Heart left ventricle (tissue), 16 donors: ENCODE data around the gene IFRD2. TPM values are rescaled to one million over a fixed set of nuclear protein-coding genes. Genes with fewer than 3 reads are reported as not detected.

Experiments used
- ATAC-seq, 4 donors: fragments of 200-7000 bp; cut with Tn5 transposase; one replicate each; pipeline ENCODE4 v1.9.1; 2020 to 2022; ENCODE audit warnings: moderate library complexity in 4 of 4, mild to moderate bottlenecking in 3 of 4, moderate number of reproducible peaks in 1 of 4
- DNase-seq, 5 donors: peaks; one replicate each; pipeline ENCODE4 v3.0.0-alpha.2; 2020
- H3K27ac ChIP-seq, 12 donors: fragments of 200-600 bp; sonication (generic) in 4 of 12; one replicate each; pipeline versions ENCODE4 v1.5.0 to v1.8.0; 2016 to 2022; ENCODE audit warnings: mild to moderate bottlenecking in 2 of 12
- H3K27me3 ChIP-seq, 9 donors: fragments of 200-600 bp; sonication (generic) in 2 of 9; one replicate each; pipeline versions ENCODE4 v1.5.1 to v1.8.0; 2016 to 2022; ENCODE audit warnings: mild to moderate bottlenecking in 3 of 9
- H3K36me3 ChIP-seq, 9 donors: fragments of 200-600 bp; sonication (generic) in 2 of 9; one replicate each; pipeline versions ENCODE4 v1.5.0 to v1.8.0; 2018 to 2022; ENCODE audit warnings: mild to moderate bottlenecking in 2 of 9
- H3K4me1 ChIP-seq, 12 donors: fragments of 200-600 bp; sonication (generic) in 4 of 12; one replicate each; pipeline versions ENCODE4 v1.5.0 to v1.8.0; 2016 to 2022; ENCODE audit warnings: mild to moderate bottlenecking in 3 of 12
- H3K4me3 ChIP-seq, 12 donors: fragments of 200-600 bp; sonication (generic) in 4 of 12; one replicate each; pipeline versions ENCODE4 v1.5.0 to v1.8.0; 2017 to 2022; ENCODE audit warnings: mild to moderate bottlenecking in 9 of 12, moderate library complexity in 4 of 12
- H3K9me3 ChIP-seq, 12 donors: fragments of 200-600 bp; sonication (generic) in 4 of 12; one replicate each; pipeline versions ENCODE4 v1.5.0 to v1.8.0; 2016 to 2022; ENCODE audit warnings: mild to moderate bottlenecking in 1 of 12
- POLR2A ChIP-seq, 2 donors: fragments of 450-650 bp; IDR thresholded peaks; one replicate each; pipeline ENCODE4 v1.6.1; 2017; ENCODE audit warnings: antibody characterized with exemption in 2 of 2, mild to moderate bottlenecking in 2 of 2, moderate library complexity in 2 of 2
- WGBS, 4 donors: extraction: QIAGEN DNeasy Blood & Tissue Kit in 2 of 4; methylation state at CpG; one replicate each; pipeline versions ENCODE4 v1.1.5 to v1.1.7; 2013 to 2018; 5-methylcytosine and 5-hydroxymethylcytosine counted together
- intact Hi-C, 10 donors: fragments of 100-400 bp; cut with DNase I; formaldehyde crosslinking; loops; one replicate each; pipeline versions ENCODE4 v1.11.1 to v1.14.2; 2022
- polyA plus RNA-seq, 2 donors: library from polyadenylated mRNA; stranded (reverse); fragments of 200-250 nt; gene quantifications; one replicate each; pipeline ENCODE4 v1.2.3, GENCODE V29; 2013
- total RNA-seq, 9 donors: library from RNA; depleted of rRNA in 2 of 9; stranded (reverse); fragments of >200 nt in 2 of 9; fragmentation: NEBNext Ultra II Directional in 3 of 9; extraction: Animal tissue kit (Norgen Biotek cat#: 25700) in 3 of 9; gene quantifications; one replicate each; pipeline versions ENCODE4 v1.1.0 to v1.2.4, GENCODE V29; 2016 to 2023
- TF ChIP-seq, protein P1 (sequence below), 12 donors: fragments of 200-600 bp; sonication (generic) in 4 of 12; IDR thresholded peaks; one replicate each; pipeline versions ENCODE4 v1.5.0 to v1.8.0; 2018 to 2022; ENCODE audit warnings: antibody characterized with exemption in 12 of 12, mild to moderate bottlenecking in 5 of 12
- donor health status: ischemic (EF 13 %, LVEDD 7.1; RV severe dilation, severe dysfunction).
- donor health status: healthy with polysubstance abuse.
- donor health status: DM: no; HTN: yes; CAD: no.
- donor health status: DM: no; HTN: no; CAD: no.
- donor health status: ischemic (EF 25% LVEDD 6.9; RV normal size, moderate dysfunction).
- donor health status: ischemic (EF 25% LVEDD 5.7; RV mildly dilated, moderate dysfunction).
- donor health status: healthy.
- donor health status: DM: yes; HTN: yes; CAD: no.
- donor health status: ischemic (EF 35%, LVEDD 5.7; RV mildly dilated, moderate dysfunction).
- donor health status: nonischemic (EF 11% LVEDD 7.7; RV severe dilation, severe dysfunction).
- donor health status: DM: yes; HTN: yes; CAD: no.
- donor health status: PGD.
- donor health status: ischemic (EF 29% LVEDD 5.4; RV normal size, mild dysfunction).
- donor health status: nonischemic (EF 23%, LVEDD 6.1; RV moderate dilation, normal function).

Gene IFRD2
- total and polyA plus RNA-seq, 11 donors = 47.5 to 106 (median 64.5) TPM

DNA sequence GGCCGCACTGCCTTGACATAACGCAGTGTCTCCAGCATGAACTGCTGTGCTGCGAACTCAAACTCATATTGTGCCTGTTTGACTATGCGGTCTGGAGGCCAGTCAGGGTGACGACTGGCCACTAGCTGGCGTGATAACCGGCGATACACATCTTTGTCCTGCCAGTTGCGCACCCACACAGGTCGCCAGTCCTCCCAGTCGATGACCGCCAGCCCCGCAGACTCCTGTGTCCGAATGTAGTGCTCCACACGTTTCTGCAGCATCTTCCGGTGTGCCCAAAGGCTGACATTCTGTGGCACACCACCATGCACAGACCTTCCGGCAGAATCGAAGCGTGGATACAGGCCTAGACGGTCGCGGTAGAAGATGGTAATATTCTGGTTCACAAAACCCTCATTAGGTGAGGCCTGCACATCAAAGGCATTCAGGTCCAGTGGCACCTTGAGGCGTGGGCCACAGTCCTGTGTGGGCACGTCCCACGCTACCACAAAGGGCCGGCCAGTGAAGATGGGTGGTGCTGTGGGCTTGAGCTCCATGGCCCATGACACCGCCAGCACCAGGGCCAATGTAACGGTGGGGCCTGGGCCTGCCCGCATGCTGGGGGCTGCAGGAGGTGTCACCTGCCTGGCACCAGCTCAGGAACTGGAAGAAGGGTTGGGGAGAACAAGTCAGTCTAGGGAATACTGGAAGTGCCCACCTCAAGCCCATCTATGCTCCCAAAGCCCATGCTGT, 27.8 kb upstream of the IFRD2 start:
- Histone ChIP-seq H3K4me1 (peaks cover 5 to 79% (median 61%) of the 10 kb centered on the region in 12 donors), H3K9me3 (no peaks in the 10 kb centered on the region), H3K27ac (peak overlapping the region; percentile 93 to 99 (median 98)), H3K36me3 (peaks cover 0 to 52% (median 43%) of the 10 kb centered on the region in 9 donors), H3K27me3 (no peaks in the 10 kb centered on the region), H3K4me3 (peak overlapping the region; percentile 62 to 97 (median 88))
- WGBS, 4 donors = 62 to 70% (median 67%) methylated on average over 14 to 29 of the region's 29 CpGs
- no peak for TF ChIP-seq POLR2A (IDR thresholded peaks at IDR 0.05)
- TF ChIP-seq, protein P1, sequence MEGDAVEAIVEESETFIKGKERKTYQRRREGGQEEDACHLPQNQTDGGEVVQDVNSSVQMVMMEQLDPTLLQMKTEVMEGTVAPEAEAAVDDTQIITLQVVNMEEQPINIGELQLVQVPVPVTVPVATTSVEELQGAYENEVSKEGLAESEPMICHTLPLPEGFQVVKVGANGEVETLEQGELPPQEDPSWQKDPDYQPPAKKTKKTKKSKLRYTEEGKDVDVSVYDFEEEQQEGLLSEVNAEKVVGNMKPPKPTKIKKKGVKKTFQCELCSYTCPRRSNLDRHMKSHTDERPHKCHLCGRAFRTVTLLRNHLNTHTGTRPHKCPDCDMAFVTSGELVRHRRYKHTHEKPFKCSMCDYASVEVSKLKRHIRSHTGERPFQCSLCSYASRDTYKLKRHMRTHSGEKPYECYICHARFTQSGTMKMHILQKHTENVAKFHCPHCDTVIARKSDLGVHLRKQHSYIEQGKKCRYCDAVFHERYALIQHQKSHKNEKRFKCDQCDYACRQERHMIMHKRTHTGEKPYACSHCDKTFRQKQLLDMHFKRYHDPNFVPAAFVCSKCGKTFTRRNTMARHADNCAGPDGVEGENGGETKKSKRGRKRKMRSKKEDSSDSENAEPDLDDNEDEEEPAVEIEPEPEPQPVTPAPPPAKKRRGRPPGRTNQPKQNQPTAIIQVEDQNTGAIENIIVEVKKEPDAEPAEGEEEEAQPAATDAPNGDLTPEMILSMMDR (IDR thresholded peaks at IDR 0.05) = peak in 1 of 12 donors; percentile 4
- ATAC-seq = no peak
- intact Hi-C loops = loop anchor here in 9 of 10 donors (2.0 to 10.0 kb wide), 7 partner anchors 15 to 128 kb away; partner anchors contain the start of genes GNAI2 (in 3 of the 9), HYAL1 (in 2 of the 9), LSMEM2 (in 2 of the 9) and GNAT1 (in 1 of the 9)
- DNase-seq = peak in 3 of 5 donors; percentile 14 to 49 (median 25)

DNA sequence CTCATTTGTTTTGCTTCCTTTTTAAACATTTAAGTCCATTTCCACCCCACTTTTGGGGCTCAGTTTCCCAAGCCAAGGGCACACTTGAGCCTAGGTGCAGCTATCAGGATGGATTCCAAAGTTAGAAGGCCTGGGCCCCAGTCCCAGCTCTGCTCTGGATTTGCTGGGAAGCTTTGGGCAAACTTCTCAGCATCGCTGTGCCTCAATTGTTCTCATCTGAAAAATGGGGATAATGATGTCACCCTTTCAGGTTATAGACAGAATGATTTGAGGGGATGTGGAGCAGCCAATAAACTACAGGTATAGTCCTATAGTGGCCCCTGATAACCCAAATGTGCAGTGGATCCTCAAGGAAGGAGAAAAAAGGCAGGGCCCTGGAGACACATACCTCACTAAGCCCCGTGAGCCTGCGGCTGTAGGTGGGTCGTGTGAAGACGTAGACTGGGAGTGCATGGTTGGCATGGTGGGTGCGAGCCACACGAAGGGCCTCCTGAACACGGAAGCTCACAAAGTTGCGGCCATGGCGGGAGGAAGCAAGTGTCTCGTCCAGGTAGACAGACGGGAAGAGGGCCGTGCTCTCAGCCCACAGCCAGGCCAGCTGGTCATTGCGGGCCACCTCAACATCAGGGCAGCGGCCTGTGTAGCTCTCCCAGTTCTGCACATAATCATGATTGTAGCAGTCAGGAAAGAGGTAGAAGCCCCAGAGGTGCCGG, 27.1 kb upstream of the IFRD2 start:
- ATAC-seq (no peak), DNase-seq (peak in 2 of 5 donors; percentile 17 to 21)
- Histone ChIP-seq H3K4me3 (peak overlapping the region; percentile 62 to 97 (median 88)), H3K4me1 (peaks cover 5 to 72% (median 55%) of the 10 kb centered on the region in 12 donors), H3K36me3 (peaks cover 0 to 55% (median 45%) of the 10 kb centered on the region in 9 donors), H3K27me3 (no peaks in the 10 kb centered on the region), H3K27ac (peak overlapping the region in 10 of 12 donors; percentile 7 to 99 (median 98)), H3K9me3 (no peaks in the 10 kb centered on the region)
- intact Hi-C loops = loop anchor here in 1 of 10 donors (2.0 kb wide), 1 partner anchor 15 kb away; no protein-coding TSS in a partner anchor
- WGBS, 4 donors = 63 to 89% (median 69%) methylated on average over 16 of the region's 16 CpGs
- TF ChIP-seq, protein P1 (IDR thresholded peaks at IDR 0.05) = no peak

DNA sequence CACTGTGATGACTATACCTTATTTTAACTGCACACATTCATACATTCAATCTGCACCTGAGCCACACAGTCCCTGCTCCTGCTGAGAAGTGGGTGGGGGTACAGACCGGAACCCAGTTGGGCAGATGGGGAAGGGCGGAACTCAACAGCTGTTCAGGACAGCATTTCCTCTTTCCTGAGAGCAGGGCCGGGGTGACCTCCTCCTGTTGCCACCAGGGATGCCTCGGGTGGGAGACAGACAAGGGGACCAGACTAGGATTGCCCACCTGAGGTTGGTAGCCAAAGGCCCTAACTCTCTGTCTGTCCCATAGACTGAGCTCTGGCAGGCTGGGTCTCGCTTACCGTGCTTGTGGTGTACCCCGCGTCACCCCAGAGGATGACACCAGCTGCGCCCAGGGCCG, 26.4 kb upstream of the IFRD2 start:
- DNase-seq (peak in 3 of 5 donors; percentile 15 to 56 (median 52)), ATAC-seq (no peak)
- H3K27me3 ChIP-seq = no peaks in the 10 kb centered on the region
- intact Hi-C loops = loop anchor here in 1 of 10 donors (2.0 kb wide), 1 partner anchor 14 kb away; no protein-coding TSS in a partner anchor
- H3K36me3 ChIP-seq = peaks cover 0 to 59% (median 45%) of the 10 kb centered on the region in 9 donors
- no peaks in the 10 kb centered on the region for H3K9me3 ChIP-seq
- H3K27ac ChIP-seq = peak overlapping the region in 10 of 12 donors; percentile 7 to 99 (median 85)
- WGBS, 4 donors = 59 to 76% (median 70%) methylated on average over 8 to 10 of the region's 10 CpGs
- TF ChIP-seq, protein P1 (IDR thresholded peaks at IDR 0.05) = no peak
- no peak for TF ChIP-seq POLR2A (IDR thresholded peaks at IDR 0.05)
- peak overlapping the region in 9 of 12 donors; percentile 70 to 97 (median 88) for H3K4me3 ChIP-seq
- H3K4me1 ChIP-seq = peaks cover 5 to 65% (median 50%) of the 10 kb centered on the region in 12 donors
